Chondrocyte (in vitro differentiated cells): Measurements from ENCODE around the gene EVI5L. TPM values are rescaled to one million over a fixed set of nuclear protein-coding genes. Genes with fewer than 3 reads are reported as not detected.

Source experiments
- DNase-seq: peaks from one replicate; pipeline ENCODE4 v3.0.0; 2021; ENCODE audit warnings: mixed read lengths, low spot score
- H3K27ac Mint-ChIP-seq: one replicate; pipeline ENCODE4 v1.8.0; 2021; ENCODE audit warnings: mild to moderate bottlenecking, moderate library complexity, mixed read lengths; ENCODE audit not compliant: unreplicated experiment
- H3K27me3 Mint-ChIP-seq: 2 replicates; pipeline ENCODE4 v1.8.0; 2021; ENCODE audit warnings: low read depth, mixed read lengths
- H3K36me3 Mint-ChIP-seq: 2 replicates; pipeline ENCODE4 v1.8.0; 2021; ENCODE audit warnings: low read depth, mixed read lengths
- H3K4me1 Mint-ChIP-seq: 2 replicates; pipeline ENCODE4 v1.8.0; 2021; ENCODE audit warnings: low read depth, mild to moderate bottlenecking, mixed read lengths
- H3K4me3 Mint-ChIP-seq: one replicate; pipeline ENCODE4 v1.8.0; 2021; ENCODE audit warnings: mild to moderate bottlenecking, moderate library complexity, mixed read lengths; ENCODE audit not compliant: unreplicated experiment
- H3K9me3 Mint-ChIP-seq: 2 replicates; pipeline ENCODE4 v1.8.0; 2021; ENCODE audit warnings: low read depth, mixed read lengths
- CTCF ChIP-seq: fragments of 200-600 bp; sonication (generic); IDR thresholded peaks from 2 replicates; pipeline ENCODE4 v1.5.0; 2021; ENCODE audit warnings: antibody characterized with exemption, mild to moderate bottlenecking, moderate library complexity
- total RNA-seq: library from RNA; stranded (reverse); gene quantifications from 3 replicates; pipeline ENCODE4 v1.2.1, GENCODE V29; 2021

The EVI5L gene
- total RNA-seq, 1 donor from 2014 or later: 27.4 TPM

- H3K4me3 Mint-ChIP-seq: no peak overlapping the region
- no peak overlapping the region for H3K27ac Mint-ChIP-seq
- H3K4me1 Mint-ChIP-seq: no peaks in the 10 kb centered on the region
- no peaks in the 10 kb centered on the region for H3K36me3 Mint-ChIP-seq
- H3K9me3 Mint-ChIP-seq: no peaks in the 10 kb centered on the region
- no peak for DNase-seq
- no peak for TF ChIP-seq CTCF
- H3K27me3 Mint-ChIP-seq: peaks cover 3% of the 10 kb centered on the region
Observed at GRCh38 chr19:7860714-7861618, 30.9 kb downstream of the EVI5L start.

- Mint-ChIP-seq H3K4me3 (peak overlapping the region; percentile 33), H3K4me1 (no peaks in the 10 kb centered on the region), H3K27ac (no peak overlapping the region), H3K27me3 (peaks cover 3% of the 10 kb centered on the region), H3K36me3 (no peaks in the 10 kb centered on the region), H3K9me3 (no peaks in the 10 kb centered on the region)
- DNase-seq: peak; percentile 89
- TF ChIP-seq CTCF: peak; percentile 52
Observed at GRCh38 chr19:7861619-7862412, 31.8 kb downstream of the EVI5L start.

- Mint-ChIP-seq H3K36me3 (no peaks in the 10 kb centered on the region), H3K4me1 (no peaks in the 10 kb centered on the region), H3K9me3 (no peaks in the 10 kb centered on the region), H3K4me3 (peak overlapping the region; percentile 33), H3K27me3 (peaks cover 3% of the 10 kb centered on the region), H3K27ac (no peak overlapping the region)
- DNase-seq: no peak
- no peak for TF ChIP-seq CTCF
Observed at GRCh38 chr19:7862413-7862951, 32.5 kb downstream of the EVI5L start.

GRCh38 chr19:7863157-7863970 lies 33.3 kb downstream of the EVI5L start:
- H3K36me3 Mint-ChIP-seq: no peaks in the 10 kb centered on the region
- H3K9me3 Mint-ChIP-seq: no peaks in the 10 kb centered on the region
- H3K27me3 Mint-ChIP-seq: peaks cover 3% of the 10 kb centered on the region
- DNase-seq: peak; percentile 90
- no peak overlapping the region for H3K27ac Mint-ChIP-seq
- TF ChIP-seq CTCF: no peak
- H3K4me3 Mint-ChIP-seq: no peak overlapping the region
- peaks cover 3% of the 10 kb centered on the region for H3K4me1 Mint-ChIP-seq
